ENCODE data around the gene GRAMD1B. TPM values are rescaled to one million over a fixed set of nuclear protein-coding genes. Genes with fewer than 3 reads are reported as not detected.

The GRAMD1B gene
- total RNA-seq, 1 donor from 2014 or later: 15.0 TPM

- CTCF ChIA-PET: no interaction called here
Observed at GRCh38 chr11:123392844-123393243, 37.2 kb upstream of the GRAMD1B start.

GRCh38 chr11:123393312-123393927, 36.6 kb upstream of the GRAMD1B start:
- intact Hi-C loops (cut with micrococcal nuclease): loop anchor here (10.0 kb wide), 1 partner anchor 1031 kb away; the partner anchor contains the start of gene OR8B4
- DNase-seq (no peak), ATAC-seq (ENCODE audit: low read depth) (no peak)
- Mint-ChIP-seq H3K27me3 (no peaks in the 10 kb centered on the region), H3K4me3 (no peak overlapping the region), H3K36me3 (ENCODE audit: low read depth) (no peaks in the 10 kb centered on the region), H3K4me1 (no peaks in the 10 kb centered on the region), H3K27ac (no peak overlapping the region), H3K9me3 (no peaks in the 10 kb centered on the region)
- CTCF ChIA-PET: no interaction called here
- TF ChIP-seq CTCF (IDR thresholded peaks at IDR 0.05): no peak
- POLR2A ChIA-PET: no interaction called here

More at GRCh38 chr11:123392844-123393243, 37.2 kb upstream of the GRAMD1B start:
- POLR2A ChIA-PET: no interaction called here
- intact Hi-C loops (cut with micrococcal nuclease): loop anchor here (10.0 kb wide), 1 partner anchor 1032 kb away; the partner anchor contains the start of gene OR8B4
- DNase-seq: no peak
- H3K9me3 Mint-ChIP-seq: no peaks in the 10 kb centered on the region
- no peak overlapping the region for H3K4me3 Mint-ChIP-seq
- no peaks in the 10 kb centered on the region for H3K4me1 Mint-ChIP-seq
- no peak for ATAC-seq (ENCODE audit: low read depth)
- H3K27me3 Mint-ChIP-seq: no peaks in the 10 kb centered on the region
- no peak overlapping the region for H3K27ac Mint-ChIP-seq
- no peaks in the 10 kb centered on the region for H3K36me3 Mint-ChIP-seq (ENCODE audit: low read depth)
- no peak for TF ChIP-seq CTCF (IDR thresholded peaks at IDR 0.05)

- no peak for ATAC-seq (ENCODE audit: low read depth)
- intact Hi-C loops (cut with micrococcal nuclease): loop anchor here (5.0 kb wide), 2 partner anchors 102 to 303 kb away; no protein-coding TSS in a partner anchor
- TF ChIP-seq CTCF (IDR thresholded peaks at IDR 0.05): no peak
Observed at GRCh38 chr11:123404676-123405075, 25.4 kb upstream of the GRAMD1B start.

GRCh38 chr11:123405123-123405592, 24.9 kb upstream of the GRAMD1B start:
- ChIA-PET POLR2A (no interaction called here), CTCF (no interaction called here)
- Mint-ChIP-seq H3K9me3 (no peaks in the 10 kb centered on the region), H3K4me3 (no peak overlapping the region), H3K36me3 (ENCODE audit: low read depth) (no peaks in the 10 kb centered on the region), H3K4me1 (peaks cover 3% of the 10 kb centered on the region), H3K27ac (no peak overlapping the region), H3K27me3 (peaks cover 6% of the 10 kb centered on the region)
- intact Hi-C loops (cut with micrococcal nuclease): loop anchor here (5.0 kb wide), 2 partner anchors 103 to 302 kb away; no protein-coding TSS in a partner anchor
- no peak for ATAC-seq (ENCODE audit: low read depth)
- no peak for DNase-seq
- no peak for TF ChIP-seq CTCF (IDR thresholded peaks at IDR 0.05)

More at GRCh38 chr11:123404676-123405075, 25.4 kb upstream of the GRAMD1B start:
- Mint-ChIP-seq H3K36me3 (ENCODE audit: low read depth) (no peaks in the 10 kb centered on the region), H3K4me1 (no peaks in the 10 kb centered on the region), H3K4me3 (no peak overlapping the region), H3K27me3 (peaks cover 6% of the 10 kb centered on the region), H3K9me3 (no peaks in the 10 kb centered on the region), H3K27ac (no peak overlapping the region)
- POLR2A ChIA-PET: no interaction called here
- CTCF ChIA-PET: no interaction called here
- DNase-seq: no peak

- DNase-seq (no peak), ATAC-seq (ENCODE audit: low read depth) (no peak)
- Mint-ChIP-seq H3K4me1 (peaks cover 6% of the 10 kb centered on the region), H3K27me3 (peaks cover 2% of the 10 kb centered on the region), H3K27ac (no peak overlapping the region), H3K4me3 (no peak overlapping the region), H3K9me3 (no peaks in the 10 kb centered on the region), H3K36me3 (ENCODE audit: low read depth) (no peaks in the 10 kb centered on the region)
- CTCF ChIA-PET: interaction anchor here (1.0 to 4.2 kb wide), 14 partner anchors 12 to 301 kb away, joined by 3 to 82 read pairs (median 6); no protein-coding TSS in a partner anchor
- intact Hi-C loops (cut with micrococcal nuclease): loop anchor here (1.0 to 5.0 kb wide), 5 partner anchors 72 to 301 kb away; no protein-coding TSS in a partner anchor
- POLR2A ChIA-PET: interaction anchor here (1.0 kb wide), 2 partner anchors 72 to 148 kb away, joined by 3 read pairs; no protein-coding TSS in a partner anchor
- TF ChIP-seq CTCF (IDR thresholded peaks at IDR 0.05): no peak
Observed at GRCh38 chr11:123406441-123407129, 23.5 kb upstream of the GRAMD1B start.

All from activated B cell treated with CpG ODN at 0.5 μM for 24 hours (primary cell).